HL-60 (cell line): ENCODE measurements around the gene PAX5.

ENCODE experiments used
- CTCF ChIP-seq: IDR thresholded peaks from one replicate; pipeline ENCODE4 v1.5.1; 2011; ENCODE audit warnings: low read length, control low read depth, inconsistent platforms; ENCODE audit not compliant: insufficient read depth
- POLR2AphosphoS5 ChIP-seq: IDR thresholded peaks from 2 replicates; pipeline ENCODE4 v1.6.1; 2012; ENCODE audit warnings: low read depth
- REST ChIP-seq: IDR thresholded peaks from 2 replicates; pipeline ENCODE4 v1.6.1; 2012; ENCODE audit warnings: low read depth; ENCODE audit not compliant: insufficient replicate concordance
- SPI1 ChIP-seq: IDR thresholded peaks from 2 replicates; pipeline ENCODE4 v1.6.1; 2012; ENCODE audit warnings: low read depth, mild to moderate bottlenecking, borderline replicate concordance

GRCh38 chr9:36968574-36969215, 65.4 kb downstream of the PAX5 start:
- TF ChIP-seq CTCF (no peak), REST (no peak), POLR2AphosphoS5 (no peak), SPI1 (no peak)
